A172 (cell line): Measurements from ENCODE around the gene ATP6V1G2. TPM values are rescaled to one million over a fixed set of nuclear protein-coding genes. Genes with fewer than 3 reads are reported as not detected.
A peak's percentile ranks its signal among the peaks of the same experiment; 100 is the strongest.

Source experiments
- DNase-seq: peaks from one replicate; pipeline ENCODE4 v3.0.0-alpha.2; 2015; ENCODE audit warnings: low spot score
- total RNA-seq: library from RNA; depleted of rRNA; stranded (reverse); fragments of >200 nt; shearing (Covaris generic); gene quantifications from 2 replicates; pipeline ENCODE4 v1.2.3, GENCODE V29; 2014

ATP6V1G2 gene
- total RNA-seq, 1 experiment from 2014 or later: 1.4 TPM

DNA sequence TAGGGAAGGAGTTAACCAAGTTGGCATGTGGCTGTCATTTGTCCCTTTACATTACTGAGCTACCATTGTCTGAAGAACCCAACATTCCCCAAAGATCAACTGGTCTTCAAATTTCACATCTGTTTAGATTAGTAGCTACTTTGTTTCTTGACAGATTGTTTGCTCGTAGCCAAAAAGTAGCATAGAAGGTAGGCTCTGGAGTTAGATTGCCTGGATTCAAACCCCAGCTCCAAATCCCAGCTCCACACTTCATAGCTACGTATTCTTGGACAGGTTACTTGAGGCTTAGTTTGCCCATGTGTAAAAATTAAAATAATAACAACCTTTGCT lies 2.1 kb upstream of the ATP6V1G2 start:
- DNase-seq: no peak

- DNase-seq: no peak
Measured at GRCh38 chr6:31547727-31548543, 1.5 kb upstream of the ATP6V1G2 start.

DNA sequence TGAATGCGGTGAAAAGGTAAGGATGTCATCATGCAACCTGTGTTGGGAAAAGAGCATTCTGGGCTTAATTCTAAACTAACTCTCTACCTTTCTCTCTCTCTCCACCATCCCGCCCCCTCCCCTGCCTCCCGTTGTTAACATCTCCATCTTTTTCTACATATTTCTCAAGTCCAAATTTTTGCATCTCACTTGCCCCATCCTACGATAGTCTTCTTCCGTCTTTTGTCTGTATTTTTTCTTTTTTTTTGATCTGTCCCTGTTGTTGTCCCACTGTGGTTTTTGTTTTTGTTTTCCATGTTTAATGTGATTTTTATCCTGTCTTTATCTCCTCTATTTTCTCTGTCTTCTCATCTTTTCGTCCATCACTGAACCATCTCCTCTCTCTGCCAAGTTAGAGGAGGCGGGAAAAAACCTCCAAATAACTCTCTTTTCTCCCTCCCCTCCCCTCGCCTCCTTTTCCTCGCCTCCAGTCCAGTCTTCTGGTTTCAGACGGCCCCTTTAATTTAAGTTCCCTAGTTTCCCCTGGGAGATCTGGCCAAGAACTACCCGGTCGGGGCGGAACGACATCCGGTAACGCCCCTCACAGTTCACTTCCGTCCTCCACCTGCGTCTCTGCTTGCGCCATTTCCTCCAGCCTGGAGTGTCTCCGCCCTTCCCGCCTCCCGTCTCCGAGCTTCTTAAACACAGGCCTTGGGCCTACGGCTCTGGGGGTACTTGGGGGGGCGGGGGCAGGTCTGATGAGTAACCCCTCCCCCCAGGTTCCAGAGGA lies 734 bp upstream of the ATP6V1G2 start, which contains the start of gene NFKBIL1:
Gene NFKBIL1 (plus strand): TSS at position 651 of the 769 bp plus-strand sequence. CDS start 87 bp downstream, at position 738.
- peak; percentile 94 for DNase-seq

DNA sequence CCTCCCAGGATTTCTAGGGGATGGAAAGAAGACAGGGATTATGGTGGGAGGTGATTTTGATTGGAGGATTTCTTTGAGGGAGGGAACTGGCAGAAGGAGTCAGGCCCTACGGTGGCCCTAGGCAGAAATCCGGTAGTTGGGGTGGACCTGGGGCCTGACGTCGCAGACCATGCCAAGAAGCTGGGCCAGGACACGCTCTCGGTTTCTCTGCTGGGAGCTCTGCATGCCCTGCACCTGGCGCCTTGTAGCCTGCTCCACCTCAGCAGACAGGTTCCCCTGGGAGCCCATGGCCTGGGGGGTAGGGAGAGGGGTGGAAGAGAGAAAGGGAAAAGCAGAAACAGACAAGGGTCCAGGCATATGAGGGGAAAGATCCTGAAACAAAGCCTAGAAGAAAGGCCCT lies 1.1 kb downstream of the ATP6V1G2 start:
- no peak for DNase-seq

DNA sequence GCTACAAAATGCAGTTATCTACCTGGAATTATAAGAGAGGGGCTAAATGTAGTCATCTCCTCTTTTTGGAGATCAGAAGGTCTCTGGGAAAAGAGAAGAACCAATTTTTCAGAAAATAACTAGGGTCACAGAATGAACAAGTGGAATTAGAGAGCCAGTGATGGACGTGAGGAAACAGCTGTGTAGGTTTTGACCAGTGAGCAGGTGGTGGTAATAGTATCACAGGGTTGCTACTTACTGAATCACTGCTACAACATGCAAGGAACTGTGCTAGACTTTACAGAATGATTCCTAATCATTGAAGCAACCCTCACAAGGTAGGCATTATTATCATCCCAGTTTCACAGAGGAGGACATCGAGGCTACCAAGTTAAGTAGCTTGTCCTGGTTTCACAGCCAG lies 1.7 kb downstream of the ATP6V1G2 start:
- no peak for DNase-seq

DNA sequence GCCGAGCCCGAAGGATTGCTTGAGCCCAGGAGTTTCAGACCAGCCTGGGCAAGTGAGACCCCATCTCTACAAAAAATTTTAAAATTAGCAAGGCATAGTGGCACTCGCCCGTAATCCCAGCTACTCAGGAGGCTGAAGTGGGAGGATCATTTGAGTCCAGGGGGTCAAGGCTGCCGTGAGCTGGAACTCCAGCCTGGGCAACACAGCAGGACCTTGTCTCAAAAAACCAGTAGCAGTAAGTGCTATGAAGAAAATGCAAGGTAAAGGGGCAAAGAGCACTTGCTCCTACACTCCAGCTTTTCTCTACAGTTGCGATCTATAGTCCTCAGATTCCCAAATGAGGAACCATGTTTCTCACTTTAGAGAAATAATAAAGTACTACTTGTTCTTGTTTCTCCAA lies 2.8 kb downstream of the ATP6V1G2 start:
- no peak for DNase-seq

- DNase-seq: peak; percentile 95
Measured at GRCh38 chr6:31541658-31542521, 4.5 kb downstream of the ATP6V1G2 start, which contains the start of gene DDX39B. Gene DDX39B (minus strand): TSS chr6:31542003. CDS start chr6:31540532, 1,471 bp downstream.

DNA sequence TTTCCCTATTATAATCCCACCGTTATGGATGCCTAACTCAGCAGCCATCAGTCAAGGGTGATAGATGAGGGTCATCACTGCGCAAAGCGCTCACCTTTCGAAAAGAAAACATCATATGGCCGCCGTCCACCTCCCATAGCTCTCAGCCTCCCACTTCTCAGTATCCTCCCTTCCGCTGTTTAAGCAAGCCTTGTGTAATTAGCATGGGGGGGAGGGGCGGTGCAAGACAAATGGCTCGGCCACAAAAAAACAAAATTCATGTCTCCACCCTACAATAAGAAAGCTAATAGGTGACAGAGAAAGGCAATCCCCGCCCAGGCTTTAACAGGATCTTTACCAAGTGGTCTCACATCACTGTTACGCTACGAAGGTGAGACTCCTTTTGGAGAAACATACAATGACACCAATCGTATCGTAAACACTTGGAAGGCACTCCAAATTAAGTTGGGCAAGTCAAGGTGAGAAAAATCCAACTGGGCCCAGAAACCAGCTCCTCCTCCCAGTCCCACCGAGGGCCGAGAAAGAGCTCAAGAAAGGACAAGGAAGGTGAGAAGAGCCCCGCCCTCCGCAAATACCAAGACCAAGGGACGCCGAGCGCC lies 5.2 kb downstream of the ATP6V1G2 start:
- peak; percentile 42 for DNase-seq

DNA sequence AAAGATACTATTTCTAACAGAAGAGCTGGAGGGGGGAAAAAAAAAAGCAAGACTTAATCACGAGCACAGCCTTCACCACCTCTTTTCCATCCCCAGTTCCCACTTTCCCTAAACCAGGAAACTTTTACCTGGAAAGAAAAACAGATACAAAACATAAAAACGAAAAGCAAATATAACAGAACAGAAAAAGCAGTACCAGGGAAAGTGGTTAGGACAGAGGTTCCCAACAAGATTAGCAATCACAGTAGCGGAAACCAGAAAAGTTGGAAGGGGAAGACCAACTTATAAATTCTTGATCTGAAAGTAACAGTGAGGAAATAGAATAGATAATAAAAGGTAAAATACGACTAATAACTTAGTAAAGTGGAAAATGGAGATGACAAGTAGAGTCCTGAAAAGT lies 5.8 kb downstream of the ATP6V1G2 start:
- DNase-seq: no peak

DNA sequence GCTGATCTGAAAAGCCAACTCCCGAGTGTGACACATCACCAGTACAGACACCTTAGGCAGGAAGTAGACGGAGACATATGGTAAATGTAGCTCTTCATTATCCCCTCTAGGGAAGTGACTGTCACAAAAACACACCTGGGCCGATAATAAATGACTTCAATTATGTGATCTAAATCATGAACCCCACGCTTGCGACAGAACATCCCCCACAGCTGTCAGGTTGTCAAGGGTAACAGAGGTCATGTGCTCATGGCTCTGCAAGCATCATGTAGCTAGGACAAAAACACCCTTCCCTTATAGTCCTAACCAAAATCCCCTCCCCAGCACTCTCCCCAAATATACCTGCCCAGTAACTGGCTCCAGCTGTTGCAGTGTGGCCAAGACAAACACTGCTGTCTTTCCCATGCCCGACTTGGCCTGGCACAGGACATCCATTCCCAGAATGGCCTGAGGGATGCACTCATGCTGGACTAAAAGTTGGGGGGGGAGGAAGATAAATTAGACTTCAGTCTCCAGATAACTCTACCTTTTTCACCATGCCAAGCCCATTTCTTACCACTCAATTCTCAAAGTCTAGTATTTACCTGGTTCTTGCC lies 7.5 kb downstream of the ATP6V1G2 start:
- no peak for DNase-seq

DNA sequence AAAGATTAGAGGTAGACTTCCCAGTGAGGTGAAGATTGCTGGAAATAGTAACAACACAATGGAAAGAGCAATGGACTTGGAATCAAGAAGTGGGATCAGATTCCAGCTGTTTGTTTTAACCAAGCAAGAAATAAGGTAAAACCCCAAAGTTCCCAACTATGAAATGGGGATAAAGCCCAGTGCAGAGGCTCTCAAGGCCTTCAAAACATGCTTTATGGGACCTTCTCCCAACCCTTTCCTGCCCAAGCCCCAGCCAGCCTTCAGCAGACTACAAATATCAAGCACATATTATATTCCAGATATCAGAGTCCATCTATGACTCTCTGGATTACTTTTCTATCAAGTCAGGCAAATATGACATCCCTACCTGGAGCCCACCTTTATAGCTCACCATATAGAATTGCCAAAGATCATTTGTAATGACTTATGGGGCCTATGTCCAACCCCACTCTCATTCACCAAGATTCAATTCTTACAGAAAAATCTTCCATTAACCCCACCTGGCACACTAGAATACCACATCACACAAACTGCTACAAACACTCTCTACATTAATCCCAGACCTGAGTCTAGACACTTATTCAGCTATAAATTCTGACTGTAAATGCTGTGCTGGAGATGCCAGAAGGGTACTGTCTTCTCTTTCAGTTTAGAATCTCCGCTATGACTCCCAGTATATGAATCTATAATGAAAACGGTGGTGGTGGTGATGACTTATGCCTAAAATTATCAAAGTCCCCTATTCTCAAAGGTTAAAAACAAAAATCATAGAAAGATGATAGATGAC lies 10.7 kb downstream of the ATP6V1G2 start:
- DNase-seq: no peak

GRCh38 chr6:31534521-31535040 lies 11.8 kb downstream of the ATP6V1G2 start:
- DNase-seq: no peak

- DNase-seq: no peak
Measured at GRCh38 chr6:31534011-31534410, 12.4 kb downstream of the ATP6V1G2 start.

- no peak for DNase-seq
Measured at GRCh38 chr6:31533455-31533841, 13.0 kb downstream of the ATP6V1G2 start.

- no peak for DNase-seq
Measured at GRCh38 chr6:31532644-31533454, 13.6 kb downstream of the ATP6V1G2 start.

- DNase-seq: no peak
Measured at GRCh38 chr6:31531771-31532643, 14.4 kb downstream of the ATP6V1G2 start.

DNA sequence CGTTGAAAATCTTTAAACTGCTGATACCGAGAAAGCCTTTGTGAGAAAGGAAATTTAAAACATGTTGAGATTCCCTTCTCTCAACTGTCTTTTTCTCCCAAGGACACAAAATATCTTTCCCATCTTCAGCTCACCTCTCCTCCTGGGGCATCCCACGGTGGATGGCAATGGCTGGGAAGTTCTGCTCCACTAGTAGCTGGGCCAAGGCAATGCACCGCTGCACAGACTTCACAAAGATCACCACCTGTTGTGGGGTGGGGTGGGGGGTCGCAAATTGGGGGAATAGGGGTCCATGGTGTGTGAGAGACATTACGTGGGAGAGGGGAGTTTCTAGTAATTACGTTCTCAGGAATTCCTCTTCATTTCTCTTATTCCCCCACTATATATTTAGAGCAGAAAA lies 15.2 kb downstream of the ATP6V1G2 start:
- no peak for DNase-seq

GRCh38 chr6:31530659-31531058 lies 15.7 kb downstream of the ATP6V1G2 start:
- DNase-seq: no peak
